Spleen (tissue), 7 donors: ENCODE measurements around the gene TLX2.

ENCODE experiments used
- CTCF ChIP-seq, 11 experiments: fragments of 200-600 bp in 7 of 11; fragments of 450-650 bp in 4 of 11; sonication (generic) in 4 of 11; IDR thresholded peaks in 8 of 11; conservative IDR thresholded peaks in 3 of 11; 1 replicate in 7 of 11; 2 replicates in 4 of 11; pipeline versions ENCODE4 v1.4.0 to v1.8.0; 2016 to 2021; ENCODE audit warnings: antibody characterized with exemption in 11 of 11, inconsistent platforms in 4 of 11, mild to moderate bottlenecking in 1 of 11
- POLR2A ChIP-seq, 3 donors: fragments of 450-650 bp; IDR thresholded peaks; one replicate each; pipeline ENCODE4 v1.5.1; 2017; ENCODE audit warnings: antibody characterized with exemption in 3 of 3, mild to moderate bottlenecking in 1 of 3
- donor health status: DM: no; HTN: no; CAD: no; lungs with moderate emphysema.
- donor health status: DM: no; HTN: no; CAD: no.
- donor health status: DM: no; HTN: no; CAD: no.

- TF ChIP-seq CTCF (IDR thresholded peaks at IDR 0.05 in 8 of 11, conservative IDR thresholded peaks at IDR 0.05 in 3 of 11) (no peak), POLR2A (IDR thresholded peaks at IDR 0.05) (no peak)
Observed at GRCh38 chr2:74562126-74562775, 48.0 kb downstream of the TLX2 start.
